WI38 (cell line): Measurements from ENCODE around the gene KRTAP5-2.
"Not testable (repeated sequence)": the region's sequence is repeated elsewhere in the genome, so short reads cannot be mapped to it uniquely, and the experiment has no call there.

Experiments
- H3K4me3 ChIP-seq: 2 replicates; pipeline ENCODE4 v1.5.1; 2011; ENCODE audit warnings: low read depth, mild to moderate bottlenecking, control low read depth, low read length
- CTCF ChIP-seq: IDR thresholded peaks from 2 replicates; pipeline ENCODE4 v1.5.1; 2012; ENCODE audit warnings: low read depth, mild to moderate bottlenecking, control low read depth, low read length

Gene KRTAP5-2

GRCh38 chr11:1625541-1625940 is 27.4 kb upstream of the KRTAP5-2 start:
- no peak overlapping the region for H3K4me3 ChIP-seq
- no peak for TF ChIP-seq CTCF

GRCh38 chr11:1624621-1625020 is 26.5 kb upstream of the KRTAP5-2 start:
- no peak for TF ChIP-seq CTCF

GRCh38 chr11:1623716-1624115 is 25.6 kb upstream of the KRTAP5-2 start:
- no peak overlapping the region for H3K4me3 ChIP-seq
- no peak for TF ChIP-seq CTCF

More at GRCh38 chr11:1624621-1625020, 26.5 kb upstream of the KRTAP5-2 start:
- H3K4me3 ChIP-seq, result no peak overlapping the region

- no peak within 1 kb of the TSS for H3K4me3 ChIP-seq
- no peak for TF ChIP-seq CTCF
Observed at GRCh38 chr11:1622086-1622485, 24.0 kb upstream of the KRTAP5-2 start, which contains the start of gene KRTAP5-4. KRTAP5-4 (minus strand) TSS chr11:1622138; CDS start chr11:1622093, 45 bp downstream.

GRCh38 chr11:1619449-1619848 is 21.4 kb upstream of the KRTAP5-2 start:
- no peak for TF ChIP-seq CTCF

GRCh38 chr11:1618231-1618630 is 20.1 kb upstream of the KRTAP5-2 start:
- no peak for TF ChIP-seq CTCF
- no peak overlapping the region for H3K4me3 ChIP-seq

More at GRCh38 chr11:1619449-1619848, 21.4 kb upstream of the KRTAP5-2 start:
- H3K4me3 ChIP-seq, result no peak overlapping the region

- H3K4me3 ChIP-seq, result no peak within 1 kb of the TSS
- no peak for TF ChIP-seq CTCF
Observed at GRCh38 chr11:1608363-1608762, 10.3 kb upstream of the KRTAP5-2 start, which contains the start of gene KRTAP5-3. KRTAP5-3 (minus strand) TSS chr11:1608463; CDS start chr11:1608385, 78 bp downstream.

- H3K4me3 ChIP-seq, result not testable (repeated sequence)
Observed at GRCh38 chr11:1607901-1608300, 9.8 kb upstream of the KRTAP5-2 start.

GRCh38 chr11:1607156-1607845 is 9.2 kb upstream of the KRTAP5-2 start:
- H3K4me3 ChIP-seq, result not testable (repeated sequence)

GRCh38 chr11:1605923-1606322 is 7.8 kb upstream of the KRTAP5-2 start:
- H3K4me3 ChIP-seq, result not testable (repeated sequence)
